Measurements from ENCODE around the gene ZEB2. TPM values are rescaled to one million over a fixed set of nuclear protein-coding genes. Genes with fewer than 3 reads are reported as not detected.

Gene ZEB2
- total and polyA plus RNA-seq, 10 of the 15 experiments (the other 5 are each of a cell fraction or from before 2014, with no cell fraction given) = 0.14 to 3.2 (median 0.84) TPM

- TF ChIP-seq MLLT1 (IDR thresholded peaks at IDR 0.05) = no peak
- TF ChIP-seq POLR2A (IDR thresholded peaks at IDR 0.05; ENCODE audit: low read depth, low read length) = peak; percentile 67
- 0 out of 2 replicates have a peak, but pooled peaks have one; percentile 53 for TF ChIP-seq CBX5 (IDR thresholded peaks at IDR 0.05; ENCODE audit: low read depth)
- TF ChIP-seq SREBF2 (IDR thresholded peaks at IDR 0.05; ENCODE audit: low read length) = no peak
- no peak for TF ChIP-seq RCOR1 (conservative IDR thresholded peaks at IDR 0.05; ENCODE audit: low read depth, low read length)
- no peak for TF ChIP-seq KDM1A (IDR thresholded peaks at IDR 0.05; ENCODE audit: borderline replicate concordance)
- TF ChIP-seq BHLHE40 (IDR thresholded peaks at IDR 0.05; ENCODE audit: borderline replicate concordance in 1 of 2, low read depth in 2 of 2, low read length in 1 of 2) = peak; percentile 18 to 21; a peak in 1 of 4 replicates
- no peak for TF ChIP-seq CHD4 (IDR thresholded peaks at IDR 0.05)
- TF ChIP-seq RBBP5 (conservative IDR thresholded peaks at IDR 0.05) = no peak
- TF ChIP-seq SP1 (IDR thresholded peaks at IDR 0.05; ENCODE audit: low read depth, low read length) = peak; percentile 54
- no peak for TF ChIP-seq NRF1 (conservative IDR thresholded peaks at IDR 0.05; ENCODE audit: low read depth, low read length)
- no peak; the same call in 1 of the 2 replicates for TF ChIP-seq JUNB (IDR thresholded peaks at IDR 0.05)
- TF ChIP-seq MTA3 (IDR thresholded peaks at IDR 0.05; ENCODE audit: borderline replicate concordance, low read length) = no peak
- TF ChIP-seq SMAD1 (IDR thresholded peaks at IDR 0.05; ENCODE audit: low read depth, partially characterized antibody) = peak; percentile 36
- peak; percentile 9; the same call in 1 of the 2 replicates for TF ChIP-seq RAD21 (IDR thresholded peaks at IDR 0.05; ENCODE audit: insufficient read depth, low read depth, low read length)
- TF ChIP-seq NR2C1 (IDR thresholded peaks at IDR 0.05) = no peak
- no peak for TF ChIP-seq IRF4 (IDR thresholded peaks at IDR 0.05; ENCODE audit: low read depth, low read length)
- no peak for TF ChIP-seq HSF1 (IDR thresholded peaks at IDR 0.05; ENCODE audit: low read depth, low read length)
- TF ChIP-seq SUPT20H (IDR thresholded peaks at IDR 0.05; ENCODE audit: borderline replicate concordance, control insufficient read depth, low read depth, low read length) = no peak
- no peak; the same call in 1 of the 2 replicates for TF ChIP-seq GATAD2B (conservative IDR thresholded peaks at IDR 0.05; ENCODE audit: low read depth)
- TF ChIP-seq SMARCA5 (IDR thresholded peaks at IDR 0.05) = peak; percentile 34; the same call in 1 of the 2 replicates
- TF ChIP-seq ETV6 (conservative IDR thresholded peaks at IDR 0.05 in 1 of 2, IDR thresholded peaks at IDR 0.05 in 1 of 2; ENCODE audit: borderline replicate concordance in 1 of 2, low read depth in 1 of 2) = 0 out of 4 replicates have a peak, but pooled peaks of 1 of the 2 experiments have one; percentile 20
- peak; percentile 52; the same call in 1 of the 2 replicates for TF ChIP-seq ATF7 (IDR thresholded peaks at IDR 0.05; ENCODE audit: low read depth)
- TF ChIP-seq ZZZ3 (IDR thresholded peaks at IDR 0.05; ENCODE audit: control insufficient read depth, insufficient read length, low read depth) = no peak
- no peak for TF ChIP-seq HCFC1 (IDR thresholded peaks at IDR 0.05; ENCODE audit: low read length)
- TF ChIP-seq ATF3 (IDR thresholded peaks at IDR 0.05; ENCODE audit: borderline replicate concordance, extremely low read depth, low read depth, low read length) = no peak
- TF ChIP-seq SPI1 (IDR thresholded peaks at IDR 0.05; ENCODE audit: borderline replicate concordance, insufficient read depth, low read depth, low read length) = no peak
- no peak for TF ChIP-seq TARDBP (IDR thresholded peaks at IDR 0.05; ENCODE audit: borderline replicate concordance)
- TF ChIP-seq ZSCAN29 (IDR thresholded peaks at IDR 0.05) = no peak
- TF ChIP-seq EGR1 (IDR thresholded peaks at IDR 0.05; ENCODE audit: borderline replicate concordance in 1 of 2, low read depth in 2 of 2, low read length in 2 of 2) = no peak
- TF ChIP-seq CHD2 (IDR thresholded peaks at IDR 0.05; ENCODE audit: borderline replicate concordance, low read depth, low read length) = no peak
Observed at GRCh38 chr2:144358979-144359541, 160.9 kb downstream of the ZEB2 start (continued).

Data from GM12878 (cell line).